Stimulated activated CD4-positive, alpha-beta T cell treated with anti-CD3 and anti-CD28 coated beads, TNF-alpha, amount 100 ng/mL, for 48 hours (primary cell): ENCODE measurements around the gene LIMK2.
"Not testable (repeated sequence)": the region's sequence is repeated elsewhere in the genome, so short reads cannot be mapped to it uniquely, and the experiment has no call there.

Experiments used
- DNase-seq, 3 donors: peaks; one replicate each; pipeline ENCODE4 v3.0.0-alpha.2; 2020; ENCODE audit warnings: low read depth in 3 of 3

The LIMK2 gene

DNA sequence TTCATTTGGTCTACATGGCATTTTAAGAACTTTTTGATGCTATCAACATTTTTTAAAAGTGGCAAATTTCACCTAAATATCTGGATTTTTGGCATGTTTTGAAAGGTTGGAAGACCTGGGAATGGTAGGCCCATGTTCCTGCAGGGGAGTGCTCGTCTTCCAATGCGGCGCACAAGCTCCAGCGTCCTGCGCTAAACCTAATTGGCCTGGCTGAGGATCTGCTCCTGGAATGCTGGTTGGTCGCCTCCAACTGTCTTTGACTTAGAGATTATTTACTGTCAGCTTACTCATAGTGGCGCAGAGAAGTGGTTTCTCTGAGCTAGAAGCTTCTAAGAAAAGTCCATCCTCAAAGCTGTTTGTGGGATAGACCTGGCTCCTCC lies 626 bp upstream of the LIMK2 start:
- no peak for DNase-seq

- no peak for DNase-seq
Measured at GRCh38 chr22:31212783-31213629, 908 bp downstream of the LIMK2 start.

DNA sequence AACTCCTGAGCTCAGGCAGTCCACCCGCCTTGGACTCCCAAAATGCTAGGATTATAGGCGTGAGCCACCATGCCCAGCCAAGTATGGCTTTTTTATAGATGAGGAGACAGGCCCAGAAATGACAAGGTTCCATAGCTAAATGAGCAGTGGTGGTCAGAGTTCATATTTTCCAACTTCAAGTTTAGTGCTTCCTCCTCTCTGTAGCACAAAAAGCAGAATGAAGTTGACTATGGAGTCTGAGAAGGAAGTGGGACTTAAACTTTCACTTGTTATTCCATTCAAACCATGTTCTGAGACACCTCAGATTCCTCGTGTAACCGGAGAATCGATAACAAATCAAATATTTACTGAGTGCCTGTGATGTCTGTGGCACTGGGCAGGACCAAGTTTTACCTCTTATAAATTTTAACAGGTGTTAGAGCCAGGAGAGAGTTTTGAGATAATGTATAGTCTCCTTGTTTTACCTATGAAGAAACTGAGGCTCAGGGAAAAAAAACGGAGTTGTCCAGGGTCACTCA lies 3.0 kb downstream of the LIMK2 start:
- DNase-seq = no peak

- no peak for DNase-seq
Measured at GRCh38 chr22:31218565-31219262, 6.6 kb downstream of the LIMK2 start.

DNA sequence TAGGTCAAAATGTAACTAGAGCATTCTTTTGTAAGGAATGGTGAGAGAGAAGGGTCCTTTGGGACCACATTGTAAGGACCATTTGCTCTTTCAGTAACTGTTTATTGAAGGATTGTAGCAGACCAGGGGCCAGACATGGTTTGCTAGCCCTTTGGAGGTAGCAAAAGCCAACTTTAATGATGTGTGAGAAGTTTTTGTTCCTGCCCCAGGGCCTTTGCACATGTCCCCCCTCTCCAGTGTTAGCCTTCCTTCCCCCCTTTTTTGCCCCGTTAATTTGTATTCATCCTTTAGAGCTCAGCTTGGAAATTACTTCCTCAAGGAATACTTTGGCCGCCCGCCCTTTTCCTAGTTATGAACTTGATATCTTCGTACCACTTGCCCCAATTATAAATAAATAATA lies 9.0 kb downstream of the LIMK2 start:
- no peak for DNase-seq

GRCh38 chr22:31222736-31223135 lies 10.6 kb downstream of the LIMK2 start:
- DNase-seq = no peak

GRCh38 chr22:31223786-31224191 lies 11.7 kb downstream of the LIMK2 start:
- DNase-seq = no peak

- not testable (repeated sequence) for DNase-seq
Measured at GRCh38 chr22:31224691-31225090, 12.6 kb downstream of the LIMK2 start.

- no peak for DNase-seq
Measured at GRCh38 chr22:31227186-31227585, 15.1 kb downstream of the LIMK2 start.

DNA sequence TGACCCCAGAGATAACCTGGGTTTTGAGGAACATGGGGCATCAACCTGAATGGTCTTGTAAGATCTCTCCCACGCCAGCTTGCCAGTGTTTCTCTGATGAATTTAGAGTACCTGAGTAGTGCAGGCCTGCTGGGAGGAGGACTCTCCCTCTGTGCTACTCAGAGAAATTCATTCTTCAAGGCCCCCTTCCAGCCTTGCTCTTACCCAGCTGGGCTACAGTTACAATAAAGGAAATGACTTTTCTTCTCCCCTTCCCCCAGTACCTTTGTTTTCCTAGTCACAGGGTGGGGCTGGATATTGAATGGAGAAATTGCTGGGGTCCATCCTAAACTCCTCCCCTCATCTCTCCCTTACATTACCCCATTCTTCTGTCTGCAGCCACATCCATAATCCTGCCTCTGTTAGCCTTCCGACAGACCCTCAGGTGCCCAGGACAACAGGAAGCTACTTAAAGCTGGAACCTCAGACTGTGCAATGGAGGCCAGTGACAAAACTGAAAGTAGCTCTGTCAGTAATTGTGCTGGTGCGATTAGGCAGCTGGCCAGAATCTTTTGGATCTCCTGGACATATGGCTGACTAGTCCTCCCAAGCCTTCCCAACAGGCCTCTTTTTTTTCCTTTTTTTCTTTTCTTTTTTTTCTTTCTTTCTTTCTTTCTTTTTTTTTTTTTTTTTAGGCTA lies 17.4 kb downstream of the LIMK2 start:
- DNase-seq = no peak

- DNase-seq = no peak
Measured at GRCh38 chr22:31230155-31230870, 18.2 kb downstream of the LIMK2 start.

DNA sequence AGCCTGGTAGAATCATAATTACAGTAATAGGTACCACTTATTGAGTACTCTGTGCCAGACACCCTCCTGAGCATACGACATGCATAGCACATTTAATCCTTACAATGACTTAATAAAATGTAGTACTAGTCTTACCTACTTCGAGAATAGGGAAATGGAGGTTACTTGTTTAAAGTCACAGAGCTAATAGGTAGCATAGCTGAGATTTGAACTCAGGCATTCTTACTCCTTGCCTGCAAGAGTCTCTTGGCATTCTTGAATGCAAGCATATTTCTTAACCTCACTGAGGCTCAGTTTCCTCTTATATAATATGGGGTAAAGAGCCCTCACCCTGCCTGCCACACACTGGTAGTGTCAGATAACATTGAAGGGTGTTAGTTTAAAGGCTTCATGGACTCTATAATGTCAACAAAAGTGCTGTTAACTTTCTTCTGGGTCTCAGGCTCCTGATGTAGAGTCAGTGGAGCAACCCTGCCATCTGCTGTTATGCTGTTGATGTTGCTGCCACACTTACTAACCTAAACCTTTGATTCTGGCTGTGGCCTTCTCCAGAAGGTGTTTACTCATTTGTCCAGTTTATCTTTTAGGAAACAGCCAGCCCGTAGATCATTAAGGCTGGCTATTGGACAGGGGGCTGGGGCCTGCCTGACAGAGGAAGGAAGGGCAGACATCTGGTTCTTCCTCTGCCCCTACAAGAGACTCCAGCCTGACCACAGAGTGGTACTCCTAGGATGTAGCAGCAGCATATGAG lies 18.9 kb downstream of the LIMK2 start:
- no peak for DNase-seq

DNA sequence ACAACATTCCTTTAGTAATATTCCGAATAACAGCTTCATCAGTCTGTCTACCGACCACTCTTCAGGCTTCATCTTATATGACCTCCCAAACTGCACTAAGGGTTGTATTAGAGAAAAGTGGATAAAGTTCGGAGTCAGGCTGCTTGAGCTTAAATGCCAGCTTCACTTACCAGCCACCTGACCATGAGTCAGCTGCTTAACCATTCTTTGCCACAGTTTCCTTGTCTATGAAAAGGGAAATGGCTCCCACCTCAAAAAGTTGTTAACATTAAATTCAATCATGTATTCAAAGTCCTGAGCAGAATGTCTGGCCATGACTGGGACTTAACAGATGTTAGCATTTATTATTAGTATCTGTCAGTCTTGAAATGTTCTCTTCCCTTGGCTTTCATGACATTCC lies 20.9 kb downstream of the LIMK2 start:
- no peak for DNase-seq

DNA sequence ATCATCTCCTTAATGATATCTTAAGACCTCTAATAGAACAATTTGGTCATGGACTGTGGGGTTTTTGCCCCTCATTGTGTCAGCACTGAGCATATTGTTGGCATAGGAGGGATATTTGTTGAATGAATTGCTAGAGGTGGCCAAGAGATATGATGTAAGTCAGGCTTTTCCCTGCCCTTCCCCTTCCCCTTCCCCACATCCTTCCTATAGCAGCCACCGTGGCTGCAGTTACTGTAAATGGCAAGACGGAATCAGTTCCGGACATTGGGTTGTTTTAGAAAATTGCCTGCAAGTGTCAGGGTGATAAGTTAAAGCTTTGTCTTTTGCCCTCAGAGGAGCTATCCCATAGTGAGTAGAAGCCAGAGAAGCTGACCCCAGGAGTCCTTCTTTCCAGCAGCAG lies 23.0 kb downstream of the LIMK2 start:
- no peak for DNase-seq

DNA sequence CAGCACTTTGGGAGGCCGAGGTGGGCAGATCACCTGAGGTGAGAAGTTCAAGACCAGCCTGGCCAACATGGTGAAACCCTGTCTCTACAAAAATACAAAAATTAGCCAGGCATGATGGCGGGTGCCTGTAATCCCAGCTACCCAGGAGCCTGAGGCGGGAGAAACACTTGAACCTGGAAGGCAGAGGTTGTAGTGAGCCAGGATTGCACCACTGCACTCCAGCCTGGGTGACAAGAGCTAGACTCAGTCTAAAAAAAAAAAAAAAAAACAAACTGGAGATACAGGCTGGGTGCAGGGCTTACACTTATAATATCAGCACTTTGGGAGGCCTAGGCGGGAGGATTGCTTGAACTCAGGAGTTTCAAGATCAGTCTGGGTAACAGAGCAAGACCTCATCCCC lies 23.9 kb downstream of the LIMK2 start:
- not testable (repeated sequence) for DNase-seq

DNA sequence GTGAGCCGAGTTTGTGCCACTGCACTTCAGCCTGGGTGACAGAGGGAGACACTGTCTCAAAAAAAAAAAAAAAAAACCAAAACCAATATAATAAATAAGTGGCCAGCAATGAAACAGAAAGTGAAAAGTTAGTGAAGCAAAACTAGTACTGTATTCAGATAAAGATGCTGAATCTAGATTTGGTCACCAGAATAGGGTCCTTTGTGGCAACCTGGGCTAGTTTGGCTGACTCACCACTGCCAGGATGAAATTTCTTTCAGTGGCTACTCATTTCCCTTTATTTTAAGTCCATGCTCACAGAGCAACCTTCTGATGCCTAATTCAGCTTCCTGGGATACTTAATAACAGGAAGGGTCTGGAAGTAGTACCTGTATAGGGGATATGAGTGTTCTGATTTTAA lies 26.0 kb downstream of the LIMK2 start:
- DNase-seq = no peak

DNA sequence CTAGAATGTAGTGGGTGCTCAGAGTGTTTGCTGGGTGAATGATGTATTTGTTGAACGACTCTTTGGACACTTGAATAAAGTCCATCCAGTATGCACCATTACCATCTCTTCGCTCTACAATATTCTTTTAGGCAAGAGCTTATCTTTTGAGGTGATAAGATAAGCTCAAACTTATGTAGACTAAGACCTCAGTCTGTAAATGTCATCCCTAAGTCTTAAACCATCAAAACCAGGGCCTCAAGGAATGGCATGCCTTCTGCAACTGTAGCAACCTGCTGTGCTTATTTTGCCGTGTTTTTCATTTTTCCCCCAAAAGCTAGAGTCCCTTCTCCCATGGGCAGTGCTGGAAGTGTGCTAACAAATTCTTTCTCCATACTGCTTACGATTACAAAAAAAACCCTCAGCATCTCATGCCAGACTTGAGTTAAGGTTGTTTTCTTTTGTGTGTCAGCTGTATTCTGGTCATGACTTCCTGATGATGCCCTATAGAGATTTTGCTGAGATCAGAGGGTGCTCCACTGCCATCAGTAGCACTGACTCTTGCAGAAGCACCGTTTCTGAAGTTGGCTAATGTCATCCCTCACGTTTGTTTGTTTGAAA lies 27.8 kb downstream of the LIMK2 start:
- DNase-seq = no peak

GRCh38 chr22:31241200-31241599 lies 29.1 kb downstream of the LIMK2 start:
- no peak for DNase-seq

- no peak for DNase-seq
Measured at GRCh38 chr22:31241936-31242335, 29.8 kb downstream of the LIMK2 start.

GRCh38 chr22:31243339-31244045 lies 31.4 kb downstream of the LIMK2 start:
- no peak for DNase-seq
